ENCODE results near the gene IRF4. TPM values are rescaled to one million over a fixed set of nuclear protein-coding genes. Genes with fewer than 3 reads are reported as not detected.

IRF4 gene
- under 1 TPM; 0.08 to 0.59 (median 0.43) TPM for total RNA-seq
- polyA plus RNA-seq: under 1 TPM; 0.03 to 0.53 (median 0.08) TPM
- long read RNA-seq, donor 1: 0 reads
- long read RNA-seq, donor 2: 0 reads

DNA sequence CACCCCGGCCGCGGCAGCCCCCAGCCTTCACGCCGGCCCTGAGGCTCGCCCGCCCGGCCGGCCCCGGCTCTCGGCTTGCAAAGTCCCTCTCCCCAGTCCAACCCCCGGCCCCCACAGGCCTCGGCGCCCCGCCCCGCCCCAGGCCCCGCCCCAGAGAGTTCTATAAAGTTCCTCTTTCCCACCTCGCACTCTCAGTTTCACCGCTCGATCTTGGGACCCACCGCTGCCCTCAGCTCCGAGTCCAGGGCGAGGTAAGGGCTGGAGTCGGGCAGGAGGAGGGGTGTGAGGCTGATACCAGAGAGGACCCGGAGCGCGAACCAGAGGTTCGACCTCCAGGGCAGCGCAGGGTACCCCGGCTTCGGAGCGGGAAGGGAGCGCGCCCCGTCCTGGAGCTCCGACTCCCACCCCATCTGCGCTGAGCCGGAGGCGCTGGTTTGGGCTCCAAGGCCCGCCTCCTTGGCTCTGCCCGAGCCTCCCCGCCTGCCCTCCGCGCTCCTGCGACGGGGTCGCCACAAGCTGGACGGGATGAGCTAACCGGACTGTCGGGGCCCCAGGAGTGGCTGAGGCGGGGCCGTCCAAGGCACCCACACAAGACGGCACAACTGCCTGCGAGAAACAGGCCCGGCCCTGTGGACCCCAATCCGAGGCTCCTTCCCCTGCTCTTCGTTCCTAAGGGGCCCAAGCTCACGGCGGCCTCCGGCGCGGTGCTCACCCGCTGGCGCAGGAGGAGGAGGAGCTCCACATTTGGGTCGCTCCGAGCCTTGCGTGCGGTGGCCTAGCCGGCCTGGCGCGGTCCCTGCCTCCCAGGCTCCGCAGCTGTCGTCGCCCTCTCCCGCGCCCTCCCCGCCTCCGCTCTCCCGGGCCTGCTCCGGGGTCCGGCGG is at the start of gene IRF4:
Gene IRF4 (plus strand): TSS at position 194 of the 882 bp plus-strand sequence. CDS start 1,401 bp downstream, outside the sequence.
- DNase-seq (peak in 1 of 2 donors; percentile 48), ATAC-seq (peak in 3 of 4 donors; percentile 18 to 36 (median 25))
- peak within 1 kb of the TSS; percentile 57 for H3K4me3 ChIP-seq
- H3K36me3 ChIP-seq (ENCODE audit: insufficient read depth in 1 of 2, low read depth in 1 of 2): no peaks in the 10 kb centered on the region
- WGBS, 3 donors: 0 to 1% (median 1%) methylated on average over 47 to 82 of the region's 82 CpGs
- intact Hi-C loops (cut with DNase I): no loop called here
- peaks cover 10% of the 10 kb centered on the region for H3K4me1 ChIP-seq
- H3K9me3 ChIP-seq: no peaks in the 10 kb centered on the region
- peaks cover 2 to 91% (median 20%) of the 10 kb centered on the region in 3 donors for H3K27me3 ChIP-seq (ENCODE audit: insufficient read depth in 3 of 3, low read length in 2 of 3)
- no peak within 1 kb of the TSS for H3K27ac ChIP-seq
- TF ChIP-seq CTCF (IDR thresholded peaks at IDR 0.05): no peak

DNA sequence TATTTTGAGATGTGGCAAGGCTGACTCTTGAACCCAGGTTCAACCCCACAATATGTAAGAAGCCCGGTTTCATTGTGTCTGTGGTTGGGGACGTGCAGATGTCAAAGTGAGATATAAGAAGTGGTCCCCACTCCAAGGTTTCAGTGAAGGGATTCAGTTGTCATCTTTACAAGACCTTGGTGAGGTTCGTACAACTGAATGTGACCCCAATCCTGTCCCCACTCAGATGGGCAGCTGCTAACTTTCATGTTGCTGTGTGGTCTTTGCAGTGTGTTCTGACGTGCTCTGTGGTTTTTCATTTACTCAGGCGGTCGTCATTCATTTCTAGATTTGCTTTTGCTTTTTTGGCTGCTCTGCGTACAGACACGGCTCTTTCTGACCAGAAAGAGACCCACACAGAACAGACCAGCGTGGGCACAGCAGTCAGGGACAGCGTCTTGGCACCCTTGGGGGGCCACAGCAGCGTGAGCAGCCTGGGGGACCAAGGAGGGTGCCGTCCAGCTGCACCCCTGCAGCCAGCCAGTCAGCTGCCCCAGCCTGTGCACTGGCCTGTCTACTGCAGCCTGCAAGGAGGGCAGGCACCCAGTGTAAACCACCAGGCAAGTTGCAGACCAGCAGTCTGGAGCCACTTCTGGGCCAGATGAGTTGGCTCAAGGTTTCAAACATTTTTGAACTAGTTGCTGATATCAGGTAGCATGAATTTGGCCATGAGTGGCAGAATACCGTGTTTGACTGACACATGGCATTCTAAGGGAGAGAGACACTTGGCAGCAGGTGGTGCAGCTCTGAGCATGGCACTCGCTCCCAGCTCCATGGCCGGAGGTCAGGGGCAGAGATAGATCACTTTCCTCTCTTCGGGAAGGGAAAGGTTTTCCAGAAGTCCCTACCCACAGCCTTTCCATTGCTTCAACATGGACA is 49.4 kb upstream of the IRF4 start:
- no peaks in the 10 kb centered on the region for H3K36me3 ChIP-seq (ENCODE audit: insufficient read depth in 1 of 2, low read depth in 1 of 2)
- WGBS, 3 donors: 63 to 75% (median 66%) methylated on average over 16 of the region's 16 CpGs

DNA sequence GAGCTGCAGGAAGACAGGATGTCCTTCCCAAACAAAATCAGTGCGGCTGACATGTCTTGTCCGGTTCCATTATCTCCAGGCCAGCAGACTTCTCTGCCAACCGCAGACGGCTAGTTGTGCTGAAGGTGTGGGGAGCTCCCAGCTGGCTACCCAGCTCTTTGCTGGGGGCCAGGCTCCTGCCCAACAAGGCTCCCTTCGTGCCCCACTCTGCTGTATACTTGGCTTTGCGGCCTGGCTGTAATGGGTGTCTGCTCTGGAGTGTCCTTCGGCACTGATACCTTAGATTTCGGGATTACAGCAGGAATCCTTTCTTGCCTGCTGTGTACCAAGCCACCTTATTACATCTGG is 48.7 kb upstream of the IRF4 start:
- Histone ChIP-seq H3K27ac (no peak overlapping the region), H3K4me1 (peaks cover 14% of the 10 kb centered on the region), H3K36me3 (ENCODE audit: insufficient read depth in 1 of 2, low read depth in 1 of 2) (no peaks in the 10 kb centered on the region), H3K27me3 (ENCODE audit: insufficient read depth in 3 of 3, low read length in 2 of 3) (no peaks in the 10 kb centered on the region), H3K4me3 (no peak overlapping the region), H3K9me3 (no peaks in the 10 kb centered on the region)
- WGBS, 3 donors: 59 to 71% (median 62%) methylated on average over 8 of the region's 8 CpGs
- peak in 2 of 4 donors; percentile 12 to 43 for ATAC-seq
- no peak for DNase-seq
- no peak for TF ChIP-seq CTCF (IDR thresholded peaks at IDR 0.05)
- intact Hi-C loops (cut with DNase I): no loop called here

More for the DNA sequence above, 49.4 kb upstream of the IRF4 start:
- Histone ChIP-seq H3K9me3 (no peaks in the 10 kb centered on the region), H3K4me1 (peaks cover 14% of the 10 kb centered on the region), H3K27ac (no peak overlapping the region), H3K27me3 (ENCODE audit: insufficient read depth in 3 of 3, low read length in 2 of 3) (no peaks in the 10 kb centered on the region), H3K4me3 (no peak overlapping the region)
- DNase-seq (no peak), ATAC-seq (peak in 2 of 4 donors; percentile 42 to 59)
- intact Hi-C loops (cut with DNase I): no loop called here
- TF ChIP-seq CTCF (IDR thresholded peaks at IDR 0.05): no peak

DNA sequence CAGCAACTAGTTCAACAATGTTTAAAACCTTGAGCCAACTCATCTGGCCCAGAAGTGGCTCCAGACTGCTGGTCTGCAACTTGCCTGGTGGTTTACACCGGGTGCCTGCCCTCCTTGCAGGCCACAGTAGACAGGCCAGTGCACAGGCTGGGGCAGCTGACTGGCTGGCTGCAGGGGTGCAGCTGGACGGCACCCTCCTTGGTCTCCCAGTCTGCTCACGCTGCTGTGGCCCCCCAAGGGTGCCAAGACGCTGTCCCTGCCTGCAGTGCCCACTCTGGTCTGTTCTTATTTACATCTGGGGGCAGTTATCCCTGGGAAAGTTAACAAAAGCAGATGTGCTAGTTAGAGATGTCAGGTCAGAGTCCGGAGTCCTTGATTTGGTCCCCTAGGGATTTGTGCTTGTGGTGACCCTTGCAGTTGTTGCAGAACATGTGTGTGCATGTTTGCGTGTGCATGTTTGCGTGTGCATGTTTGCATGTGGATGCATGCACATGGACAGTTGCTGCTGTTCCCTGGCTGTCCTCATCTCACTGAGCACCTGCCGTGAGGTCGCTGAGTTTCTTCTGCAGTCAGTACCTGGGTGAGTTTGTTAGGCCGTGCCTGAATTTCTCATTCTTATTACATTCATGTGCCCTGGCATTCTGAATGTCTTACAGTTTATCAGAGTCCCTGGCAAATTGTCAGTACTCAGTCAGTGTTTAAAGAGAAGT is 48.2 kb upstream of the IRF4 start:
- Histone ChIP-seq H3K36me3 (ENCODE audit: insufficient read depth in 1 of 2, low read depth in 1 of 2) (peaks cover 0 to 6% of the 10 kb centered on the region in 2 donors), H3K27ac (no peak overlapping the region), H3K9me3 (no peaks in the 10 kb centered on the region), H3K4me1 (peaks cover 14% of the 10 kb centered on the region), H3K4me3 (no peak overlapping the region), H3K27me3 (ENCODE audit: insufficient read depth in 3 of 3, low read length in 2 of 3) (no peaks in the 10 kb centered on the region)
- WGBS, 3 donors: 79 to 83% (median 80%) methylated on average over 10 of the region's 10 CpGs
- intact Hi-C loops (cut with DNase I): no loop called here
- ATAC-seq: peak in 1 of 4 donors; percentile 28
- DNase-seq: no peak
- no peak for TF ChIP-seq CTCF (IDR thresholded peaks at IDR 0.05)

Data from psoas muscle (tissue), 8 donors.